ENCODE measurements around the gene CD207. TPM values are rescaled to one million over a fixed set of nuclear protein-coding genes. Genes with fewer than 3 reads are reported as not detected.

Gene CD207
- total and polyA plus RNA-seq, 2 experiments from 2014 or later = not detected

- Histone ChIP-seq H3K36me3 (ENCODE audit: insufficient read depth) (no peaks in the 10 kb centered on the region), H4K20me1 (replicated peaks; ENCODE audit: insufficient read depth) (peaks cover 3% of the 10 kb centered on the region; the same call in 1 of the 2 replicates), H3F3A (replicated peaks; ENCODE audit: low read depth) (peaks cover 6% of the 10 kb centered on the region; the same call in 1 of the 2 replicates), H3K4me1 (ENCODE audit: insufficient read depth) (0 out of 2 replicates have a peak, but pooled peaks cover 3% of the 10 kb centered on the region), H2AFZ (peak overlapping the region; percentile 95), H3K27me3 (ENCODE audit: insufficient read depth) (peaks cover 91% of the 10 kb centered on the region), H3K4me2 (peak overlapping the region; percentile 87), H3K27ac (ENCODE audit: low read depth) (no peak overlapping the region), H3K79me2 (replicated peaks; ENCODE audit: insufficient read depth) (no peaks in the 10 kb centered on the region), H3K4me3 (peak overlapping the region; percentile 56), H3K9me2 (ENCODE audit: insufficient read depth) (no peaks in the 10 kb centered on the region)
- TF ChIP-seq, protein P1, sequence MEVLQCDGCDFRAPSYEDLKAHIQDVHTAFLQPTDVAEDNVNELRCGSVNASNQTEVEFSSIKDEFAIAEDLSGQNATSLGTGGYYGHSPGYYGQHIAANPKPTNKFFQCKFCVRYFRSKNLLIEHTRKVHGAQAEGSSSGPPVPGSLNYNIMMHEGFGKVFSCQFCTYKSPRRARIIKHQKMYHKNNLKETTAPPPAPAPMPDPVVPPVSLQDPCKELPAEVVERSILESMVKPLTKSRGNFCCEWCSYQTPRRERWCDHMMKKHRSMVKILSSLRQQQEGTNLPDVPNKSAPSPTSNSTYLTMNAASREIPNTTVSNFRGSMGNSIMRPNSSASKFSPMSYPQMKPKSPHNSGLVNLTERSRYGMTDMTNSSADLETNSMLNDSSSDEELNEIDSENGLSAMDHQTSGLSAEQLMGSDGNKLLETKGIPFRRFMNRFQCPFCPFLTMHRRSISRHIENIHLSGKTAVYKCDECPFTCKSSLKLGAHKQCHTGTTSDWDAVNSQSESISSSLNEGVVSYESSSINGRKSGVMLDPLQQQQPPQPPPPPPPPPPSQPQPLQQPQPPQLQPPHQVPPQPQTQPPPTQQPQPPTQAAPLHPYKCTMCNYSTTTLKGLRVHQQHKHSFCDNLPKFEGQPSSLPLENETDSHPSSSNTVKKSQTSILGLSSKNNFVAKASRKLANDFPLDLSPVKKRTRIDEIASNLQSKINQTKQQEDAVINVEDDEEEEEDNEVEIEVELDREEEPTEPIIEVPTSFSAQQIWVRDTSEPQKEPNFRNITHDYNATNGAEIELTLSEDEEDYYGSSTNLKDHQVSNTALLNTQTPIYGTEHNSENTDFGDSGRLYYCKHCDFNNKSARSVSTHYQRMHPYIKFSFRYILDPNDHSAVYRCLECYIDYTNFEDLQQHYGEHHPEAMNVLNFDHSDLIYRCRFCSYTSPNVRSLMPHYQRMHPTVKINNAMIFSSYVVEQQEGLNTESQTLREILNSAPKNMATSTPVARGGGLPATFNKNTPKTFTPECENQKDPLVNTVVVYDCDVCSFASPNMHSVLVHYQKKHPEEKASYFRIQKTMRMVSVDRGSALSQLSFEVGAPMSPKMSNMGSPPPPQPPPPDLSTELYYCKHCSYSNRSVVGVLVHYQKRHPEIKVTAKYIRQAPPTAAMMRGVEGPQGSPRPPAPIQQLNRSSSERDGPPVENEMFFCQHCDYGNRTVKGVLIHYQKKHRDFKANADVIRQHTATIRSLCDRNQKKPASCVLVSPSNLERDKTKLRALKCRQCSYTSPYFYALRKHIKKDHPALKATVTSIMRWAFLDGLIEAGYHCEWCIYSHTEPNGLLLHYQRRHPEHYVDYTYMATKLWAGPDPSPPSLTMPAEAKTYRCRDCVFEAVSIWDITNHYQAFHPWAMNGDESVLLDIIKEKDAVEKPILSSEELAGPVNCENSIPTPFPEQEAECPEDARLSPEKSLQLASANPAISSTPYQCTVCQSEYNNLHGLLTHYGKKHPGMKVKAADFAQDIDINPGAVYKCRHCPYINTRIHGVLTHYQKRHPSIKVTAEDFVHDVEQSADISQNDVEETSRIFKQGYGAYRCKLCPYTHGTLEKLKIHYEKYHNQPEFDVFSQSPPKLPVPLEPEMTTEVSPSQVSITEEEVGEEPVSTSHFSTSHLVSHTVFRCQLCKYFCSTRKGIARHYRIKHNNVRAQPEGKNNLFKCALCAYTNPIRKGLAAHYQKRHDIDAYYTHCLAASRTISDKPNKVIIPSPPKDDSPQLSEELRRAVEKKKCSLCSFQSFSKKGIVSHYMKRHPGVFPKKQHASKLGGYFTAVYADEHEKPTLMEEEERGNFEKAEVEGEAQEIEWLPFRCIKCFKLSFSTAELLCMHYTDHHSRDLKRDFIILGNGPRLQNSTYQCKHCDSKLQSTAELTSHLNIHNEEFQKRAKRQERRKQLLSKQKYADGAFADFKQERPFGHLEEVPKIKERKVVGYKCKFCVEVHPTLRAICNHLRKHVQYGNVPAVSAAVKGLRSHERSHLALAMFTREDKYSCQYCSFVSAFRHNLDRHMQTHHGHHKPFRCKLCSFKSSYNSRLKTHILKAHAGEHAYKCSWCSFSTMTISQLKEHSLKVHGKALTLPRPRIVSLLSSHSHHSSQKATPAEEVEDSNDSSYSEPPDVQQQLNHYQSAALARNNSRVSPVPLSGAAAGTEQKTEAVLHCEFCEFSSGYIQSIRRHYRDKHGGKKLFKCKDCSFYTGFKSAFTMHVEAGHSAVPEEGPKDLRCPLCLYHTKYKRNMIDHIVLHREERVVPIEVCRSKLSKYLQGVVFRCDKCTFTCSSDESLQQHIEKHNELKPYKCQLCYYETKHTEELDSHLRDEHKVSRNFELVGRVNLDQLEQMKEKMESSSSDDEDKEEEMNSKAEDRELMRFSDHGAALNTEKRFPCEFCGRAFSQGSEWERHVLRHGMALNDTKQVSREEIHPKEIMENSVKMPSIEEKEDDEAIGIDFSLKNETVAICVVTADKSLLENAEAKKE (CRISPR knock-in tag; IDR thresholded peaks at IDR 0.05) = no peak
- TF ChIP-seq ZNF331 (CRISPR knock-in tag; IDR thresholded peaks at IDR 0.05; ENCODE audit: low read depth) = no peak
- TF ChIP-seq NANOG (IDR thresholded peaks at IDR 0.05; ENCODE audit: borderline replicate concordance) = no peak
- TF ChIP-seq POLR2AphosphoS5 (IDR thresholded peaks at IDR 0.05; ENCODE audit: low read depth) = no peak
- no peak for TF ChIP-seq STAT1 (IDR thresholded peaks at IDR 0.05; ENCODE audit: unreplicated experiment)
- peak; percentile 60 for TF ChIP-seq EZH2phosphoT487 (IDR thresholded peaks at IDR 0.05; ENCODE audit: unreplicated experiment)
- TF ChIP-seq ZNF114 (CRISPR knock-in tag; IDR thresholded peaks at IDR 0.05) = no peak
- TF ChIP-seq EZH2 (IDR thresholded peaks at IDR 0.05; ENCODE audit: low read depth, unreplicated experiment) = peak; percentile 80
- TF ChIP-seq ETS1 (IDR thresholded peaks at IDR 0.05) = no peak
- TF ChIP-seq, protein P2, sequence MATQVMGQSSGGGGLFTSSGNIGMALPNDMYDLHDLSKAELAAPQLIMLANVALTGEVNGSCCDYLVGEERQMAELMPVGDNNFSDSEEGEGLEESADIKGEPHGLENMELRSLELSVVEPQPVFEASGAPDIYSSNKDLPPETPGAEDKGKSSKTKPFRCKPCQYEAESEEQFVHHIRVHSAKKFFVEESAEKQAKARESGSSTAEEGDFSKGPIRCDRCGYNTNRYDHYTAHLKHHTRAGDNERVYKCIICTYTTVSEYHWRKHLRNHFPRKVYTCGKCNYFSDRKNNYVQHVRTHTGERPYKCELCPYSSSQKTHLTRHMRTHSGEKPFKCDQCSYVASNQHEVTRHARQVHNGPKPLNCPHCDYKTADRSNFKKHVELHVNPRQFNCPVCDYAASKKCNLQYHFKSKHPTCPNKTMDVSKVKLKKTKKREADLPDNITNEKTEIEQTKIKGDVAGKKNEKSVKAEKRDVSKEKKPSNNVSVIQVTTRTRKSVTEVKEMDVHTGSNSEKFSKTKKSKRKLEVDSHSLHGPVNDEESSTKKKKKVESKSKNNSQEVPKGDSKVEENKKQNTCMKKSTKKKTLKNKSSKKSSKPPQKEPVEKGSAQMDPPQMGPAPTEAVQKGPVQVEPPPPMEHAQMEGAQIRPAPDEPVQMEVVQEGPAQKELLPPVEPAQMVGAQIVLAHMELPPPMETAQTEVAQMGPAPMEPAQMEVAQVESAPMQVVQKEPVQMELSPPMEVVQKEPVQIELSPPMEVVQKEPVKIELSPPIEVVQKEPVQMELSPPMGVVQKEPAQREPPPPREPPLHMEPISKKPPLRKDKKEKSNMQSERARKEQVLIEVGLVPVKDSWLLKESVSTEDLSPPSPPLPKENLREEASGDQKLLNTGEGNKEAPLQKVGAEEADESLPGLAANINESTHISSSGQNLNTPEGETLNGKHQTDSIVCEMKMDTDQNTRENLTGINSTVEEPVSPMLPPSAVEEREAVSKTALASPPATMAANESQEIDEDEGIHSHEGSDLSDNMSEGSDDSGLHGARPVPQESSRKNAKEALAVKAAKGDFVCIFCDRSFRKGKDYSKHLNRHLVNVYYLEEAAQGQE (IDR thresholded peaks at IDR 0.05; ENCODE audit: unreplicated experiment) = no peak
- TF ChIP-seq, protein P3, sequence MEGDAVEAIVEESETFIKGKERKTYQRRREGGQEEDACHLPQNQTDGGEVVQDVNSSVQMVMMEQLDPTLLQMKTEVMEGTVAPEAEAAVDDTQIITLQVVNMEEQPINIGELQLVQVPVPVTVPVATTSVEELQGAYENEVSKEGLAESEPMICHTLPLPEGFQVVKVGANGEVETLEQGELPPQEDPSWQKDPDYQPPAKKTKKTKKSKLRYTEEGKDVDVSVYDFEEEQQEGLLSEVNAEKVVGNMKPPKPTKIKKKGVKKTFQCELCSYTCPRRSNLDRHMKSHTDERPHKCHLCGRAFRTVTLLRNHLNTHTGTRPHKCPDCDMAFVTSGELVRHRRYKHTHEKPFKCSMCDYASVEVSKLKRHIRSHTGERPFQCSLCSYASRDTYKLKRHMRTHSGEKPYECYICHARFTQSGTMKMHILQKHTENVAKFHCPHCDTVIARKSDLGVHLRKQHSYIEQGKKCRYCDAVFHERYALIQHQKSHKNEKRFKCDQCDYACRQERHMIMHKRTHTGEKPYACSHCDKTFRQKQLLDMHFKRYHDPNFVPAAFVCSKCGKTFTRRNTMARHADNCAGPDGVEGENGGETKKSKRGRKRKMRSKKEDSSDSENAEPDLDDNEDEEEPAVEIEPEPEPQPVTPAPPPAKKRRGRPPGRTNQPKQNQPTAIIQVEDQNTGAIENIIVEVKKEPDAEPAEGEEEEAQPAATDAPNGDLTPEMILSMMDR (conservative IDR thresholded peaks at IDR 0.05; ENCODE audit: low read depth in 2 of 2) = peak; percentile 87 to 96
- no peak for TF ChIP-seq JUNB (IDR thresholded peaks at IDR 0.05; ENCODE audit: unreplicated experiment)
- Mint-ChIP-seq H3K4me1 (peaks cover 13% of the 10 kb centered on the region), H3K27ac (no peak overlapping the region), H3K36me3 (ENCODE audit: low read depth) (no peaks in the 10 kb centered on the region; the same call in 2 of the 3 replicates), H3K4me3 (peak overlapping the region; percentile 70), H3K9me3 (no peaks in the 10 kb centered on the region), H3K27me3 (ENCODE audit: insufficient read depth, low read depth, poor library complexity) (peaks cover 62% of the 10 kb centered on the region)
- ATAC-seq = peak; percentile 87
- peak; percentile 95 for DNase-seq (ENCODE audit: low spot score)
These were observed 46.1 kb downstream of the CD207 start for GRCh38 chr2:70789304-70790135.
